Gastrocnemius medialis (tissue), 4 donors: ENCODE results near the gene AP1G2. TPM values are rescaled to one million over a fixed set of nuclear protein-coding genes. Genes with fewer than 3 reads are reported as not detected.
"Not testable (repeated sequence)": the region's sequence is repeated elsewhere in the genome, so short reads cannot be mapped to it uniquely, and the experiment has no call there.

ENCODE experiments used
- ATAC-seq, 2 donors: fragments of 150-250 bp; one replicate each; pipeline ENCODE4 v1.9.1; 2016
- DNase-seq, 2 donors: peaks; one replicate each; pipeline ENCODE4 v3.0.0-alpha.2; 2019
- H3K27ac ChIP-seq, 4 donors: fragments of 200-600 bp; sonication (generic); 1 replicate in 1 of 4; 2 replicates in 3 of 4; pipeline ENCODE4 v1.5.1; 2016 to 2018; ENCODE audit warnings: mild to moderate bottlenecking in 2 of 4, moderate library complexity in 1 of 4
- H3K27me3 ChIP-seq, 3 donors: fragments of 200-600 bp; sonication (generic) in 2 of 3; 1 replicate in 1 of 3; 2 replicates in 2 of 3; pipeline versions ENCODE4 v1.5.1 to v1.6.0; 2016 to 2019; ENCODE audit warnings: mild to moderate bottlenecking in 1 of 3, moderate library complexity in 1 of 3
- H3K36me3 ChIP-seq, 2 donors: fragments of 200-600 bp; sonication (generic) in 1 of 2; one replicate each; pipeline ENCODE4 v1.5.1; 2017 to 2018
- H3K4me1 ChIP-seq, 2 donors: fragments of 200-600 bp; sonication (generic) in 1 of 2; one replicate each; pipeline ENCODE4 v1.5.1; 2016 to 2017; ENCODE audit warnings: mild to moderate bottlenecking in 2 of 2
- H3K4me3 ChIP-seq, 4 donors: fragments of 200-600 bp; sonication (generic) in 3 of 4; 1 replicate in 1 of 4; 2 replicates in 3 of 4; pipeline ENCODE4 v1.5.1; 2016 to 2019; ENCODE audit warnings: mild to moderate bottlenecking in 2 of 4
- H3K9me3 ChIP-seq, 3 donors: fragments of 200-600 bp; sonication (generic) in 2 of 3; 1 replicate in 1 of 3; 2 replicates in 2 of 3; pipeline ENCODE4 v1.5.1; 2016 to 2019
- POLR2A ChIP-seq, 2 donors: fragments of 450-650 bp; IDR thresholded peaks; one replicate each; pipeline ENCODE4 v1.6.1; 2017; ENCODE audit warnings: antibody characterized with exemption in 2 of 2, mild to moderate bottlenecking in 2 of 2, moderate library complexity in 2 of 2
- in situ Hi-C, 4 donors: fragments of 200-750 bp; cut with MboI; loops; one replicate each; pipeline versions ENCODE4 v1.15.0 to v1.8.0; 2017; ENCODE audit warnings: low sequenced_read_pairs in 4 of 4
- intact Hi-C: fragments of 100-400 bp; cut with DNase I; formaldehyde crosslinking; loops from one replicate; pipeline ENCODE4 v1.15.1; 2023; ENCODE audit warnings: low total_unique reads
- total RNA-seq, 4 donors: library from RNA; depleted of rRNA; stranded (reverse); fragments of >200 nt; gene quantifications; one replicate each; pipeline versions ENCODE4 v1.1.0 to v1.2.3, GENCODE V29; 2016
- TF ChIP-seq, protein P1 (sequence below), 5 experiments: fragments of 450-650 bp in 3 of 5; fragments of 200-600 bp in 2 of 5; sonication (generic) in 2 of 5; IDR thresholded peaks in 4 of 5; conservative IDR thresholded peaks in 1 of 5; 1 replicate in 4 of 5; 2 replicates in 1 of 5; pipeline ENCODE4 v1.5.1; 2016 to 2019; ENCODE audit warnings: antibody characterized with exemption in 5 of 5, mild to moderate bottlenecking in 3 of 5, moderate library complexity in 3 of 5

AP1G2 gene
- total RNA-seq, 4 donors from 2014 or later: 1.5 to 31.5 (median 7.8) TPM

DNA sequence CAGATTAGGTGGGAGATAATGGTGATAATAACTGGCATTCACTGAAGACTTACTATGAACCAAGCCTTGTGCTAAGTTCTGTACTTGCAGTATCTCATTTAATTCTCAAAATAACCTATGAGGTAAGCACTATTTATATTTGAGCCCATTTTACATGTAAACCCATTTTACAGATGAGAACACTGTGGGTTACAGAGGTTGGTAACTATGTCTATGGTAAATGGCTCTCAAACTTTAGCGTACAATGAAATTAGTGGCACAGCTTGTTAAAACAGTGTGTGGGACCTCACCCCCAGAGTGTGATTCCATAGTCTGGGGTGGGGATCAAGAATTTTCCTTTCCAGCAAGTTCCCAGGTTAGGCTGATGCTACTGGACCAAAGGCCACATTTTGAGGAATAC is 33.2 kb upstream of the AP1G2 start:
- Histone ChIP-seq H3K27me3 (no peaks in the 10 kb centered on the region), H3K9me3 (no peaks in the 10 kb centered on the region), H3K4me3 (no peak overlapping the region), H3K4me1 (no peaks in the 10 kb centered on the region), H3K27ac (no peak overlapping the region), H3K36me3 (no peaks in the 10 kb centered on the region)
- DNase-seq (no peak), ATAC-seq (no peak)
- TF ChIP-seq, protein P1, sequence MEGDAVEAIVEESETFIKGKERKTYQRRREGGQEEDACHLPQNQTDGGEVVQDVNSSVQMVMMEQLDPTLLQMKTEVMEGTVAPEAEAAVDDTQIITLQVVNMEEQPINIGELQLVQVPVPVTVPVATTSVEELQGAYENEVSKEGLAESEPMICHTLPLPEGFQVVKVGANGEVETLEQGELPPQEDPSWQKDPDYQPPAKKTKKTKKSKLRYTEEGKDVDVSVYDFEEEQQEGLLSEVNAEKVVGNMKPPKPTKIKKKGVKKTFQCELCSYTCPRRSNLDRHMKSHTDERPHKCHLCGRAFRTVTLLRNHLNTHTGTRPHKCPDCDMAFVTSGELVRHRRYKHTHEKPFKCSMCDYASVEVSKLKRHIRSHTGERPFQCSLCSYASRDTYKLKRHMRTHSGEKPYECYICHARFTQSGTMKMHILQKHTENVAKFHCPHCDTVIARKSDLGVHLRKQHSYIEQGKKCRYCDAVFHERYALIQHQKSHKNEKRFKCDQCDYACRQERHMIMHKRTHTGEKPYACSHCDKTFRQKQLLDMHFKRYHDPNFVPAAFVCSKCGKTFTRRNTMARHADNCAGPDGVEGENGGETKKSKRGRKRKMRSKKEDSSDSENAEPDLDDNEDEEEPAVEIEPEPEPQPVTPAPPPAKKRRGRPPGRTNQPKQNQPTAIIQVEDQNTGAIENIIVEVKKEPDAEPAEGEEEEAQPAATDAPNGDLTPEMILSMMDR (IDR thresholded peaks at IDR 0.05 in 4 of 5, conservative IDR thresholded peaks at IDR 0.05 in 1 of 5): no peak
- no peak for TF ChIP-seq POLR2A (IDR thresholded peaks at IDR 0.05)
- intact Hi-C loops (no loop called here), in situ Hi-C loops (no loop called here)

DNA sequence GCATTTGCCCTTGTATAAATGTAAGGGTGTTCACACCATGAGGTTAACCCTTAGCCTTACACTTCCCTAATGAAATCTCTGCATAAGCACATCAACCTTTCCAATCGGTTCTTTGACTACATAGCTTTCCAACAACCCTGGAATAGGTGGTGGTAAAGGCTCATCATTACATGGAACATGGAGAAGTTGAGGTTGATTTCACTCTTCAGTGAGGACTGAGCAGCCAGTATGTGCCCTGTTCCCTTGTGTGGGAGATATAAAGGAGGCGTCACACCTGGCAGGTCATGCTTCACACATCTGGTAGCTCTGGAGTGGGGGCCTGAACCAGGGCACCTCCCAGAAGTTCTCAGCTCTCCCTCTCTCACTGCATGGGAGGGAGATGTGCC is 32.7 kb upstream of the AP1G2 start:
- in situ Hi-C loops: no loop called here

DNA sequence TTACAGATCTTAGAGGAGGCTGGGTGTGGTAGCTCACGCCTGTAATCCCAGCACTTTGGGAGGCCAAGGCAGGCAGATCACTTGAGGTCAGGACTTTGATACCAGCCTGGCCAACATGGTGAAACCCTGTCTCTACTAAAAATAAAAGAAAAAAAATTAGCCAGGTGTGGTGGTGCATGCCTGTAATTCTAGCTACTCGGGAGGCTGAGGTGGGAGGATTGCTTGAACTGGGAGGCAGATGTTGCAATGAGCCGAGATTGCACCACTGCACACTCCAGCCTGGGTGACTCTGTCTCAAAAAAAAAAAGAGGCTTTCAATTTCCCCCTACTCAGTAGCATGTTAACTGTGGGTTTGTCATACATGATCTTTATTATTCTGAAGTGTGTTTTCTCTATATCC is 26.6 kb upstream of the AP1G2 start:
- DNase-seq, H3K4me3 ChIP-seq, H3K4me1 ChIP-seq, H3K9me3 ChIP-seq, in situ Hi-C loops, H3K27me3 ChIP-seq, H3K27ac ChIP-seq, intact Hi-C loops, H3K36me3 ChIP-seq, ATAC-seq: not testable (repeated sequence)

More for the DNA sequence above, 32.7 kb upstream of the AP1G2 start:
- TF ChIP-seq, protein P1 (IDR thresholded peaks at IDR 0.05 in 4 of 5, conservative IDR thresholded peaks at IDR 0.05 in 1 of 5): no peak
- no peak for TF ChIP-seq POLR2A (IDR thresholded peaks at IDR 0.05)
- Histone ChIP-seq H3K27me3 (no peaks in the 10 kb centered on the region), H3K27ac (no peak overlapping the region), H3K4me3 (no peak overlapping the region), H3K36me3 (no peaks in the 10 kb centered on the region), H3K9me3 (no peaks in the 10 kb centered on the region), H3K4me1 (no peaks in the 10 kb centered on the region)
- intact Hi-C loops: no loop called here
- ATAC-seq (no peak), DNase-seq (no peak)

DNA sequence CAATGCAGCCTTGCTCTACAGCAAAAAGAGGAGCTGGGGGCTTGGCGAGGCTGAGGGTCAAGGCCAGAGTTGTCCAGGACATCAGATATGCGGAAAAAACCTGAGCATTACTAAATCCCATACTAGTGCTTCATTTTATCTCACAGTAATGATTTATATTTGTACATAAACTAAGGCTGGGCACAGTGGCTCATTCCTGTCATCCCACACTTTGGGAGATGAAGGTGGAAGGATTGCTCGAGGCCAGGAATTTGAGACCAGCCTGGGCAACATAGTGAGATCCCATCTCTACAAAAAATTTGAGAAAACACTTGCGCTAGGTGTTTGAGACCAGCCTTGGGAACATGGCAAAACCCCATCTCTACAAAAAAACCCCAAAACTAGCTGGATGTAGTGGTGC is 22.6 kb upstream of the AP1G2 start:
- Histone ChIP-seq H3K27ac (no peak overlapping the region), H3K36me3 (no peaks in the 10 kb centered on the region), H3K4me3 (no peak overlapping the region), H3K9me3 (no peaks in the 10 kb centered on the region), H3K4me1 (no peaks in the 10 kb centered on the region), H3K27me3 (peaks cover 0 to 4% (median 3%) of the 10 kb centered on the region in 3 donors)
- in situ Hi-C loops (no loop called here), intact Hi-C loops (no loop called here)
- TF ChIP-seq, protein P1 (IDR thresholded peaks at IDR 0.05 in 4 of 5, conservative IDR thresholded peaks at IDR 0.05 in 1 of 5): no peak
- TF ChIP-seq POLR2A (IDR thresholded peaks at IDR 0.05): no peak
- ATAC-seq: no peak
- no peak for DNase-seq

DNA sequence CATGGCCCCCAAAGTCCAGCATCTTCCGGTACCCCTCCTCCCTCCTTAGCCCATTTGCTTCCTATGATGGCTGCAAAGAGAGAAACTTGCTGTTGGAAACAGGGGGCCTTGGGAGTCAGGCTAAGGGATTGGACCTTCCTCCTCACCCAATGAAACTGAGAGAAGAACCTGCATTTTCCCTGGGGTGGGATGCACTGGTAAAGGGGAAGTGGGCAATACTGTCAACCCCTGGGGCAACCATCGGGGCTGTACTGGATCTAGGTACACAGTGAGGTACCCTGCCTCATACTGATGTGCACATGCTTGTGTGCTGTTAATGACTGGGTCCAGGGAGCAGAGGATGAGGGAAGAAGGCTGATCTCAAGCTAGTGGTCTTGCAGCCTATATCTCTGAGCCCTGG is 22.0 kb upstream of the AP1G2 start:
- DNase-seq: no peak
- H3K4me3 ChIP-seq: no peak overlapping the region
- H3K9me3 ChIP-seq: no peaks in the 10 kb centered on the region
- H3K4me1 ChIP-seq: no peaks in the 10 kb centered on the region
- H3K36me3 ChIP-seq: no peaks in the 10 kb centered on the region
- peaks cover 0 to 4% (median 3%) of the 10 kb centered on the region in 3 donors for H3K27me3 ChIP-seq
- TF ChIP-seq POLR2A (IDR thresholded peaks at IDR 0.05): no peak
- TF ChIP-seq, protein P1 (IDR thresholded peaks at IDR 0.05 in 4 of 5, conservative IDR thresholded peaks at IDR 0.05 in 1 of 5): no peak
- in situ Hi-C loops (no loop called here), intact Hi-C loops (no loop called here)
- no peak overlapping the region for H3K27ac ChIP-seq
- ATAC-seq: no peak
